ENCODE measurements around the gene CREM. TPM values are rescaled to one million over a fixed set of nuclear protein-coding genes. Genes with fewer than 3 reads are reported as not detected.

CREM gene
- total and polyA plus RNA-seq, 2 experiments from 2014 or later = 40.9 to 43.8 TPM

GRCh38 chr10:35172146-35172545, 45.5 kb downstream of the CREM start:
- Histone ChIP-seq H3K4me1 (ENCODE audit: insufficient read depth) (no peaks in the 10 kb centered on the region), H2AFZ (no peak overlapping the region), H3F3A (replicated peaks; ENCODE audit: low read depth) (no peaks in the 10 kb centered on the region), H3K4me3 (no peak overlapping the region), H3K9me2 (ENCODE audit: insufficient read depth) (no peaks in the 10 kb centered on the region), H3K4me2 (no peak overlapping the region), H3K36me3 (ENCODE audit: insufficient read depth) (no peaks in the 10 kb centered on the region), H3K27ac (ENCODE audit: low read depth) (no peak overlapping the region), H3K79me2 (replicated peaks; ENCODE audit: insufficient read depth) (no peaks in the 10 kb centered on the region), H4K20me1 (replicated peaks; ENCODE audit: insufficient read depth) (no peaks in the 10 kb centered on the region), H3K27me3 (ENCODE audit: insufficient read depth) (no peaks in the 10 kb centered on the region)
- H3K9me3 Mint-ChIP-seq = peaks cover 9% of the 10 kb centered on the region; the same call in 2 of the 3 replicates
- H3K36me3 Mint-ChIP-seq (ENCODE audit: low read depth) = peaks cover 3% of the 10 kb centered on the region; the same call in 1 of the 3 replicates
- TF ChIP-seq EZH2phosphoT487 (IDR thresholded peaks at IDR 0.05; ENCODE audit: unreplicated experiment) (no peak), STAT1 (IDR thresholded peaks at IDR 0.05; ENCODE audit: unreplicated experiment) (no peak), ZNF462 (CRISPR knock-in tag; IDR thresholded peaks at IDR 0.05) (no peak), ZNF331 (CRISPR knock-in tag; IDR thresholded peaks at IDR 0.05; ENCODE audit: low read depth) (no peak), REST (IDR thresholded peaks at IDR 0.05; ENCODE audit: unreplicated experiment) (no peak)
- DNase-seq (ENCODE audit: low spot score) (no peak), ATAC-seq (no peak)
- no peak overlapping the region for H3K4me3 Mint-ChIP-seq
- no peaks in the 10 kb centered on the region for H3K27me3 Mint-ChIP-seq (ENCODE audit: insufficient read depth, low read depth, poor library complexity)
- H3K27ac Mint-ChIP-seq = peak overlapping the region; percentile 29; the same call in 1 of the 2 replicates
- H3K4me1 Mint-ChIP-seq = no peaks in the 10 kb centered on the region

Data from GM23338 (cell line).